ENCODE data around the gene ZSWIM6. TPM values are rescaled to one million over a fixed set of nuclear protein-coding genes. Genes with fewer than 3 reads are reported as not detected.

Gene ZSWIM6
- polyA plus RNA-seq, 1 of the 3 experiments (the other 2 are of a cell fraction): 7.4 TPM

GRCh38 chr5:61465066-61465465, 133.0 kb downstream of the ZSWIM6 start:
- H3K9me2 ChIP-seq: no peaks in the 10 kb centered on the region
- no peak overlapping the region for H3K9ac ChIP-seq
- peaks cover 10% of the 10 kb centered on the region for H3F3A ChIP-seq (replicated peaks; ENCODE audit: insufficient read depth)
- no peak overlapping the region for H3K27ac ChIP-seq (ENCODE audit: low read depth in 2 of 2, low read length in 1 of 2)
- peaks cover 8 to 41% of the 10 kb centered on the region in 2 experiments; a peak in 3 of 4 replicates for H3K4me1 ChIP-seq (ENCODE audit: control insufficient read depth in 1 of 2, insufficient read depth in 2 of 2, low read depth in 1 of 2, low read length in 1 of 2)
- H3K79me2 ChIP-seq (ENCODE audit: insufficient read depth): peaks cover 82% of the 10 kb centered on the region
- H3K4me2 ChIP-seq: no peak overlapping the region
- WGBS (ENCODE audit: low lambda C conversion rate): 98% methylated on average over 1 of the region's 1 CpG
- ChIA-PET POLR2A (no interaction called here), CTCF (no interaction called here)
- TF ChIP-seq TEAD4 (IDR thresholded peaks at IDR 0.05; ENCODE audit: borderline replicate concordance, insufficient read depth): no peak
- TF ChIP-seq EZH2phosphoT487 (IDR thresholded peaks at IDR 0.05; ENCODE audit: borderline replicate concordance, low read depth): no peak
- TF ChIP-seq FOXM1 (IDR thresholded peaks at IDR 0.05; ENCODE audit: low read depth): no peak
- no peak for TF ChIP-seq CTCF (IDR thresholded peaks at IDR 0.05)
- no peak for TF ChIP-seq RFX5 (IDR thresholded peaks at IDR 0.05; ENCODE audit: low read length)
- TF ChIP-seq FOXJ3 (CRISPR knock-in tag; IDR thresholded peaks at IDR 0.05): no peak
- no peak for TF ChIP-seq POLR2AphosphoS5 (IDR thresholded peaks at IDR 0.05; ENCODE audit: low read depth, low read length)
- TF ChIP-seq YY1 (IDR thresholded peaks at IDR 0.05; ENCODE audit: low read depth): no peak
- TF ChIP-seq TCF12 (IDR thresholded peaks at IDR 0.05): no peak
- TF ChIP-seq NFIC (IDR thresholded peaks at IDR 0.05; ENCODE audit: borderline replicate concordance): no peak
- TF ChIP-seq CHD2 (IDR thresholded peaks at IDR 0.05; ENCODE audit: low read length, partially characterized antibody): no peak
- TF ChIP-seq GABPA (IDR thresholded peaks at IDR 0.05; ENCODE audit: low read depth): no peak
- no peak for TF ChIP-seq SMC3 (IDR thresholded peaks at IDR 0.05; ENCODE audit: low read depth, low read length)
- TF ChIP-seq FOSL2 (IDR thresholded peaks at IDR 0.05; ENCODE audit: borderline replicate concordance, low read depth): no peak
- no peak for TF ChIP-seq JUND (IDR thresholded peaks at IDR 0.05)
- no peak for TF ChIP-seq RXRA (IDR thresholded peaks at IDR 0.05; ENCODE audit: borderline replicate concordance, low read depth)
- TF ChIP-seq EP300 (IDR thresholded peaks at IDR 0.05; ENCODE audit: borderline replicate concordance in 1 of 2, low read depth in 1 of 2, low read length in 1 of 2): no peak
- TF ChIP-seq IRF3 (IDR thresholded peaks at IDR 0.05; ENCODE audit: low read depth, low read length): no peak
- H3K9me3 ChIP-seq: no peaks in the 10 kb centered on the region
- no peak overlapping the region for H3K4me3 ChIP-seq (ENCODE audit: low read depth in 2 of 2, low read length in 1 of 2)
- peaks cover 0 to 8% of the 10 kb centered on the region in 2 experiments for H3K36me3 ChIP-seq (replicated peaks in 1 of 2; ENCODE audit: control insufficient read depth in 1 of 2, insufficient read depth in 2 of 2, low read length in 1 of 2)
- peaks cover 69% of the 10 kb centered on the region for H4K20me1 ChIP-seq (ENCODE audit: insufficient read depth)
- H2AFZ ChIP-seq (ENCODE audit: low read depth): no peak overlapping the region
- no peaks in the 10 kb centered on the region for H3K27me3 ChIP-seq (ENCODE audit: insufficient read depth)
- no peak for DNase-seq

Data from SK-N-SH (cell line).